Measurements from ENCODE around the gene TP63. TPM values are rescaled to one million over a fixed set of nuclear protein-coding genes. Genes with fewer than 3 reads are reported as not detected.
A peak's percentile ranks its signal among the peaks of the same experiment; 100 is the strongest.
"Not testable (repeated sequence)": the region's sequence is repeated elsewhere in the genome, so short reads cannot be mapped to it uniquely, and the experiment has no call there.

The TP63 gene
- 1 to 10 TPM in 1 of 5 donors, under 1 TPM in 4; 0.28 to 1.1 (median 0.51) TPM for polyA plus RNA-seq (ENCODE audit: insufficient read depth in 1 of 5, insufficient read length in 5 of 5, low replicate concordance in 1 of 5)
- long read RNA-seq, donor 1: 0 reads
- long read RNA-seq, donor 2, full-length matches to known transcripts: 1 of 1 reads
- long read RNA-seq, donor 2, partial matches to known transcripts: 0 of 1 reads
- long read RNA-seq, donor 2, other reads (novel, unspliced or antisense): 0 of 1 reads
- long read RNA-seq, donor 3: 0 reads
- long read RNA-seq, donor 4: 0 reads
- long read RNA-seq, donor 5: 0 reads
- long read RNA-seq, donor 6: 0 reads
- long read RNA-seq, donor 7: 0 reads
- long read RNA-seq, donor 8: 0 reads

GRCh38 chr3:189631373-189631408 is at the start of gene TP63:
Gene TP63 (plus strand): TSS chr3:189631389. CDS start chr3:189631516, 127 bp downstream.
- DNase-seq: no peak

GRCh38 chr3:189582179-189582578 is 49.0 kb upstream of the TP63 start:
- no peak for DNase-seq

GRCh38 chr3:189584645-189585044 is 46.5 kb upstream of the TP63 start:
- no peak for DNase-seq

GRCh38 chr3:189586941-189587663 is 44.1 kb upstream of the TP63 start:
- no peak for DNase-seq

- DNase-seq: no peak
These were observed 43.5 kb upstream of the TP63 start for GRCh38 chr3:189587664-189588040.

GRCh38 chr3:189588070-189588469 is 43.1 kb upstream of the TP63 start:
- peak in 1 of 2 donors; percentile 4 for DNase-seq

- no peak for DNase-seq
These were observed 42.6 kb upstream of the TP63 start for GRCh38 chr3:189588475-189589178.

- DNase-seq: no peak
These were observed 42.0 kb upstream of the TP63 start for GRCh38 chr3:189589179-189589569.

- DNase-seq: no peak
These were observed 41.0 kb upstream of the TP63 start for GRCh38 chr3:189590223-189590622.

GRCh38 chr3:189593581-189593980 is 37.6 kb upstream of the TP63 start:
- DNase-seq: no peak

- DNase-seq: not testable (repeated sequence)
These were observed 34.9 kb upstream of the TP63 start for GRCh38 chr3:189596078-189596979.

GRCh38 chr3:189597918-189598317 is 33.3 kb upstream of the TP63 start:
- no peak for DNase-seq

GRCh38 chr3:189598530-189599225 is 32.5 kb upstream of the TP63 start:
- no peak for DNase-seq

GRCh38 chr3:189602471-189602870 is 28.7 kb upstream of the TP63 start:
- DNase-seq: no peak

- no peak for DNase-seq
These were observed 25.5 kb upstream of the TP63 start for GRCh38 chr3:189605717-189606116.

GRCh38 chr3:189606774-189607173 is 24.4 kb upstream of the TP63 start:
- DNase-seq: no peak

- DNase-seq: not testable (repeated sequence)
These were observed 18.5 kb upstream of the TP63 start for GRCh38 chr3:189612641-189613040.

- DNase-seq: no peak
These were observed 18.1 kb upstream of the TP63 start for GRCh38 chr3:189613122-189613521.

GRCh38 chr3:189621948-189622603 is 9.1 kb upstream of the TP63 start:
- DNase-seq: no peak

GRCh38 chr3:189622629-189623028 is 8.6 kb upstream of the TP63 start:
- no peak for DNase-seq

GRCh38 chr3:189624130-189624529 is 7.1 kb upstream of the TP63 start:
- no peak for DNase-seq

Data from right lung (tissue), 10 donors.